Tibial nerve (tissue), 4 donors: ENCODE results near the gene RBM20.

Experiments used
- EP300 ChIP-seq, 2 donors: sonication (generic); formaldehyde crosslinking; IDR thresholded peaks; one replicate each; pipeline ENCODE4 v1.6.1; 2017; ENCODE audit warnings: antibody characterized with exemption in 2 of 2, mild to moderate bottlenecking in 1 of 2
- POLR2A ChIP-seq, 2 donors: fragments of 450-650 bp; IDR thresholded peaks; one replicate each; pipeline ENCODE4 v1.6.1; 2017; ENCODE audit warnings: antibody characterized with exemption in 2 of 2, mild to moderate bottlenecking in 2 of 2, moderate library complexity in 2 of 2
- TF ChIP-seq, protein P1 (sequence below), 5 experiments: fragments of 200-600 bp in 3 of 5; fragments of 450-650 bp in 2 of 5; sonication (generic) in 3 of 5; IDR thresholded peaks; one replicate each; pipeline ENCODE4 v1.5.1; 2016 to 2019; ENCODE audit warnings: antibody characterized with exemption in 5 of 5, mild to moderate bottlenecking in 3 of 5, moderate library complexity in 2 of 5

DNA sequence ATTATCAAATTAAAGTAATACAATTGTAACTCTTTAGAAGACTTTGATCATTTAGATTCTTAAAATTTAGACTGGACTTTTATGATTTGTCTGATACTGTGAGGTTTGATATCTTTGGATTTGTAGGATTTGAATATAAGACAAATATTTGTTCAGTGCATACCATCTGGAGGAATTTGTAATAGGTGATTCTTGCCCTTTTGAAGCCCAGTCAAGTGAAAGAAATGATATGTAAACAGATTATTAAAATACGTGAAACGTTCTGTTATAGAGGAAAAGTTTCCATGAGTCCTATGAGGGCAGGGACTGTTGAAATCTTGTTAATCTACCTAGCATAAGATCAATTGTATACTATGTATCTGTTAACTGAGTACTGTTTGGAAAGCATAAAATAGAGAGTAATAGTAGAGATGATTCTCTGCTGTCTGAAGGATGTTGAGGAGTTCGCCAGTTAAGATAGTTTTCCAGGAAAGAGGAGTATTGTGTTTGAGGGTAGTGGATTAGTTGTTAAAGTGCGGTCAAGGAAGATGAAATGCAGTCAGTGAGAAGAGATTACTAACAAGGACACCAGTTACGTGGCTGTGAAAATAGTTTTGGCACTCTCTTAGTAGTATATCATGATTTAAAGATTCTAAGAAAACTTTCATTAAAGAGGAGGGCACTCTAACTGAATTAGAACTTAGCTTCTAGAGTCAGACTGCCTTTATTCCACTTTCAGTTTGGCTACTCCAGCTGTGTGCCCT is 242.0 kb downstream of the RBM20 start:
- TF ChIP-seq, protein P1, sequence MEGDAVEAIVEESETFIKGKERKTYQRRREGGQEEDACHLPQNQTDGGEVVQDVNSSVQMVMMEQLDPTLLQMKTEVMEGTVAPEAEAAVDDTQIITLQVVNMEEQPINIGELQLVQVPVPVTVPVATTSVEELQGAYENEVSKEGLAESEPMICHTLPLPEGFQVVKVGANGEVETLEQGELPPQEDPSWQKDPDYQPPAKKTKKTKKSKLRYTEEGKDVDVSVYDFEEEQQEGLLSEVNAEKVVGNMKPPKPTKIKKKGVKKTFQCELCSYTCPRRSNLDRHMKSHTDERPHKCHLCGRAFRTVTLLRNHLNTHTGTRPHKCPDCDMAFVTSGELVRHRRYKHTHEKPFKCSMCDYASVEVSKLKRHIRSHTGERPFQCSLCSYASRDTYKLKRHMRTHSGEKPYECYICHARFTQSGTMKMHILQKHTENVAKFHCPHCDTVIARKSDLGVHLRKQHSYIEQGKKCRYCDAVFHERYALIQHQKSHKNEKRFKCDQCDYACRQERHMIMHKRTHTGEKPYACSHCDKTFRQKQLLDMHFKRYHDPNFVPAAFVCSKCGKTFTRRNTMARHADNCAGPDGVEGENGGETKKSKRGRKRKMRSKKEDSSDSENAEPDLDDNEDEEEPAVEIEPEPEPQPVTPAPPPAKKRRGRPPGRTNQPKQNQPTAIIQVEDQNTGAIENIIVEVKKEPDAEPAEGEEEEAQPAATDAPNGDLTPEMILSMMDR (IDR thresholded peaks at IDR 0.05): no peak
- TF ChIP-seq EP300 (IDR thresholded peaks at IDR 0.05) (no peak), POLR2A (IDR thresholded peaks at IDR 0.05) (no peak)
